ENCODE data around the gene STARD13. TPM values are rescaled to one million over a fixed set of nuclear protein-coding genes. Genes with fewer than 3 reads are reported as not detected.
A peak's percentile ranks its signal among the peaks of the same experiment; 100 is the strongest.

The STARD13 gene
- polyA plus RNA-seq, 1 donor (not counting 4 experiments of a cell fraction or from before 2014, with no cell fraction given): 11.9 TPM

GRCh38 chr13:33299626-33300025, 14.1 kb upstream of the STARD13 start:
- Histone ChIP-seq H3K27me3 (ENCODE audit: control insufficient read depth, extremely low read depth, insufficient read depth, low read length) (no peaks in the 10 kb centered on the region), H3K9ac (ENCODE audit: control insufficient read depth, extremely low read depth, insufficient read depth, low read length) (no peak overlapping the region), H3K36me3 (ENCODE audit: control insufficient read depth in 2 of 2, extremely low read depth in 1 of 2, insufficient read depth in 2 of 2, low read length in 2 of 2) (no peaks in the 10 kb centered on the region), H4K20me1 (ENCODE audit: control insufficient read depth, extremely low read depth, insufficient read depth, low read length) (no peaks in the 10 kb centered on the region), H3K4me1 (ENCODE audit: control insufficient read depth, extremely low read depth, insufficient read depth, low read length) (peaks cover 11% of the 10 kb centered on the region), H3K9me1 (ENCODE audit: control insufficient read depth, extremely low read depth, insufficient read depth, low read length) (no peaks in the 10 kb centered on the region), H3K4me3 (ENCODE audit: control insufficient read depth in 2 of 3, extremely low read depth in 1 of 3, insufficient read depth in 2 of 3, low read depth in 1 of 3, low read length in 3 of 3) (no peak overlapping the region), H3K4me2 (ENCODE audit: control insufficient read depth, extremely low read depth, insufficient read depth, low read depth, low read length) (no peak overlapping the region), H2AFZ (ENCODE audit: control insufficient read depth, low read length) (no peak overlapping the region), H3K9me3 (ENCODE audit: control insufficient read depth, low read depth, low read length) (no peaks in the 10 kb centered on the region), H3K27ac (ENCODE audit: control insufficient read depth, insufficient read depth, low read length) (no peak overlapping the region), H3K79me2 (ENCODE audit: control insufficient read depth, insufficient read depth, low read length) (no peaks in the 10 kb centered on the region)
- FAIRE-seq: no peak
- no peak for TF ChIP-seq CTCF (optimal IDR thresholded peaks at IDR 0.05 in 1 of 3, IDR thresholded peaks at IDR 0.05 in 1 of 3, conservative IDR thresholded peaks at IDR 0.05 in 1 of 3; ENCODE audit: extremely low read depth in 1 of 3, insufficient read depth in 2 of 3, low read length in 3 of 3)
- no peak for TF ChIP-seq EZH2 (IDR thresholded peaks at IDR 0.05; ENCODE audit: low read length)
- DNase-seq (ENCODE audit: low read depth, low spot score): no peak
- dilution Hi-C loops (cut with MboI; ENCODE audit: extremely low pct_ligation_motif_present, low sequenced_read_pairs): no loop called here

- no peak for TF ChIP-seq EZH2 (IDR thresholded peaks at IDR 0.05; ENCODE audit: low read length)
- no peak for TF ChIP-seq CTCF (optimal IDR thresholded peaks at IDR 0.05 in 1 of 3, IDR thresholded peaks at IDR 0.05 in 1 of 3, conservative IDR thresholded peaks at IDR 0.05 in 1 of 3; ENCODE audit: extremely low read depth in 1 of 3, insufficient read depth in 2 of 3, low read length in 3 of 3)
- Histone ChIP-seq H3K9me3 (ENCODE audit: control insufficient read depth, low read depth, low read length) (no peaks in the 10 kb centered on the region), H3K4me3 (ENCODE audit: control insufficient read depth in 2 of 3, extremely low read depth in 1 of 3, insufficient read depth in 2 of 3, low read depth in 1 of 3, low read length in 3 of 3) (no peak overlapping the region), H3K4me1 (ENCODE audit: control insufficient read depth, extremely low read depth, insufficient read depth, low read length) (peaks cover 11% of the 10 kb centered on the region), H2AFZ (ENCODE audit: control insufficient read depth, low read length) (peak overlapping the region; percentile 51), H3K79me2 (ENCODE audit: control insufficient read depth, insufficient read depth, low read length) (no peaks in the 10 kb centered on the region), H3K4me2 (ENCODE audit: control insufficient read depth, extremely low read depth, insufficient read depth, low read depth, low read length) (peak overlapping the region; percentile 32), H3K27ac (ENCODE audit: control insufficient read depth, insufficient read depth, low read length) (peak overlapping the region; percentile 52), H3K27me3 (ENCODE audit: control insufficient read depth, extremely low read depth, insufficient read depth, low read length) (no peaks in the 10 kb centered on the region), H3K9ac (ENCODE audit: control insufficient read depth, extremely low read depth, insufficient read depth, low read length) (no peak overlapping the region), H4K20me1 (ENCODE audit: control insufficient read depth, extremely low read depth, insufficient read depth, low read length) (no peaks in the 10 kb centered on the region), H3K36me3 (ENCODE audit: control insufficient read depth in 2 of 2, extremely low read depth in 1 of 2, insufficient read depth in 2 of 2, low read length in 2 of 2) (no peaks in the 10 kb centered on the region), H3K9me1 (ENCODE audit: control insufficient read depth, extremely low read depth, insufficient read depth, low read length) (no peaks in the 10 kb centered on the region)
- dilution Hi-C loops (cut with MboI; ENCODE audit: extremely low pct_ligation_motif_present, low sequenced_read_pairs): no loop called here
- FAIRE-seq: peak; percentile 80
- no peak for DNase-seq (ENCODE audit: low read depth, low spot score)
These were observed 11.4 kb upstream of the STARD13 start for GRCh38 chr13:33296793-33297425.
